ENCODE data around the gene NES. TPM values are rescaled to one million over a fixed set of nuclear protein-coding genes. Genes with fewer than 3 reads are reported as not detected.

NES gene
- total and polyA plus RNA-seq, 2 of the 8 experiments (the other 6 are each of a cell fraction or from before 2014, with no cell fraction given) = 13.3 to 135 TPM

DNA sequence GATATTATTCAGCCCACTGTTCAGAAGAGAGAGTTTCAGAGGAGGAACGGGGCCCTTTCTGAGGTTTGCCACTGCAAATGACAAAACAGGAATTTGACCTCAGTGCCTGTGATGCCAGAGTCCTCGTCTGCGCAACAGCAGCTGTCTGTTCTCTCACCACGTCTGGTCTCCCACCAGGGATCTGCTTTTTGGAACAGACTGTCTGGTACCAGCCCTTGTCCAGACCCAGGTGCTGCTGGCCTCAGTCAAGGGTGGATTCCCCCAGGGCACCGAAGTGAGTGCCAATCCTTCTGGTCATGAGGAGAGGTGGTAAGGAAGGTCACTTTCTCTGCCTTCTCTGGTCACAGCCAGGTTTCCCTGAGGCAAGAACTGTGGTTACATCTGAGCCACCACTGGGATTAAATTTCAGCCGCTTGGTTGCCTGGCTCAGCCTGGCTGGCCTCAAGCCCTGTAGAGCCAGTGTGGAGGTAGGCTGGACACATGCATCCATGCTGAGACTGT lies 37.6 kb downstream of the NES start:
- no peak for FAIRE-seq
- TF ChIP-seq BACH1 (IDR thresholded peaks at IDR 0.05; ENCODE audit: low read length) (no peak), CBX5 (IDR thresholded peaks at IDR 0.05; ENCODE audit: low read depth, low read length) (no peak), CTBP2 (IDR thresholded peaks at IDR 0.05; ENCODE audit: borderline replicate concordance, insufficient read depth, insufficient read length, low read length) (no peak), BRCA1 (IDR thresholded peaks at IDR 0.05; ENCODE audit: low read depth, low read length) (no peak), TAF1 (IDR thresholded peaks at IDR 0.05; ENCODE audit: low read depth, low read length) (no peak), RNF2 (IDR thresholded peaks at IDR 0.05; ENCODE audit: borderline replicate concordance, low read depth, low read length, missing control alignments, poor library complexity, severe bottlenecking) (no peak), SP1 (IDR thresholded peaks at IDR 0.05; ENCODE audit: low read depth, low read length) (no peak), CEBPB (IDR thresholded peaks at IDR 0.05; ENCODE audit: low read depth, low read length) (no peak), FOSL1 (IDR thresholded peaks at IDR 0.05; ENCODE audit: insufficient read depth, low read depth, low read length) (no peak), SIN3A (conservative IDR thresholded peaks at IDR 0.05 in 1 of 2, IDR thresholded peaks at IDR 0.05 in 1 of 2; ENCODE audit: low read depth in 1 of 2, low read length in 2 of 2) (no peak), KDM5A (IDR thresholded peaks at IDR 0.05; ENCODE audit: low read length) (no peak)
- TF ChIP-seq, protein P1, sequence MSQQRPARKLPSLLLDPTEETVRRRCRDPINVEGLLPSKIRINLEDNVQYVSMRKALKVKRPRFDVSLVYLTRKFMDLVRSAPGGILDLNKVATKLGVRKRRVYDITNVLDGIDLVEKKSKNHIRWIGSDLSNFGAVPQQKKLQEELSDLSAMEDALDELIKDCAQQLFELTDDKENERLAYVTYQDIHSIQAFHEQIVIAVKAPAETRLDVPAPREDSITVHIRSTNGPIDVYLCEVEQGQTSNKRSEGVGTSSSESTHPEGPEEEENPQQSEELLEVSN (IDR thresholded peaks at IDR 0.05) = no peak

More for the DNA sequence above, 37.6 kb downstream of the NES start:
- Histone ChIP-seq H2BK12ac (ENCODE audit: low read depth, low read length) (peak overlapping the region; percentile 78; the same call in 1 of the 2 replicates), H3K23ac (ENCODE audit: insufficient read length) (no peak overlapping the region), H3K18ac (ENCODE audit: extremely low read depth, low read length) (no peak overlapping the region), H3K79me2 (ENCODE audit: control insufficient read depth in 1 of 2, insufficient read depth in 2 of 2, low read length in 2 of 2) (no peaks in the 10 kb centered on the region), H4K20me1 (replicated peaks in 1 of 2; ENCODE audit: control insufficient read depth in 1 of 2, insufficient read depth in 2 of 2, low read length in 2 of 2) (peaks cover 0 to 2% of the 10 kb centered on the region in 2 experiments), H2BK5ac (ENCODE audit: low read depth, low read length) (no peak overlapping the region), H4K8ac (ENCODE audit: extremely low read depth, insufficient read depth, low read length) (no peak overlapping the region), H2AFZ (ENCODE audit: low read length) (no peak overlapping the region), H3K4me1 (replicated peaks in 1 of 4; ENCODE audit: control insufficient read depth in 3 of 4, insufficient read depth in 4 of 4, low read length in 3 of 4) (peaks cover 3 to 21% (median 15%) of the 10 kb centered on the region in 4 experiments), H3K79me1 (ENCODE audit: low read depth, low read length) (no peaks in the 10 kb centered on the region; the same call in 1 of the 2 replicates), H3K27ac (ENCODE audit: low read depth, low read length) (no peak overlapping the region), H3K4ac (replicated peaks; ENCODE audit: insufficient read length, low read depth, low read length) (no peak overlapping the region), H3K23me2 (ENCODE audit: low read depth, low read length) (peaks cover 11% of the 10 kb centered on the region; the same call in 1 of the 2 replicates), H2BK15ac (ENCODE audit: low read length) (peak overlapping the region; percentile 85; the same call in 1 of the 2 replicates), H3K14ac (ENCODE audit: insufficient read length) (no peak overlapping the region), H4K91ac (replicated peaks; ENCODE audit: insufficient read length, low read length) (peak overlapping the region; percentile 41), H3K4me2 (ENCODE audit: insufficient read depth in 1 of 2, low read depth in 2 of 2, low read length in 2 of 2) (no peak overlapping the region), H3K9me3 (ENCODE audit: insufficient read depth in 2 of 2, low read depth in 1 of 2, low read length in 1 of 2) (no peaks in the 10 kb centered on the region), H2AK5ac (ENCODE audit: low read depth, low read length) (0 out of 2 replicates have a peak overlapping the region, but pooled peaks have one; percentile 34), H2BK20ac (ENCODE audit: low read length) (0 out of 2 replicates have a peak overlapping the region, but pooled peaks have one; percentile 41), H2BK120ac (replicated peaks; ENCODE audit: low read depth, low read length) (no peak overlapping the region), H3K9ac (replicated peaks in 1 of 4; ENCODE audit: extremely low read depth in 1 of 4, low read depth in 3 of 4, low read length in 3 of 4) (no peak overlapping the region), H3K36me3 (ENCODE audit: control insufficient read depth in 2 of 4, insufficient read depth in 4 of 4, low read length in 3 of 4) (no peaks in the 10 kb centered on the region), H4K5ac (ENCODE audit: insufficient read length, low read depth, low read length) (no peak overlapping the region), H3K4me3 (ENCODE audit: extremely low read depth in 1 of 4, insufficient read depth in 2 of 4, low read depth in 3 of 4, low read length in 4 of 4) (no peak overlapping the region), H3K56ac (replicated peaks; ENCODE audit: insufficient read length, low read depth, low read length) (no peak overlapping the region), H3K27me3 (replicated peaks in 1 of 4; ENCODE audit: control insufficient read depth in 3 of 4, extremely low read depth in 1 of 4, insufficient read depth in 3 of 4, low read length in 3 of 4) (peaks cover 7 to 63% (median 54%) of the 10 kb centered on the region in 4 experiments)
- no peak for DNase-seq (ENCODE audit: low read depth in 1 of 2, low spot score in 2 of 2)
- POLR2A ChIA-PET (ENCODE audit: partially characterized antibody) = interaction anchor here (0.9 to 1.7 kb wide), 3 partner anchors 20 to 38 kb away, joined by 3 to 6 read pairs (median 3); partner anchors contain the start of gene HAPLN2
- CTCF ChIA-PET (ENCODE audit: partially characterized antibody) = interaction anchor here (0.6 to 43.0 kb wide), 6 partner anchors 4 to 195 kb away, joined by 3 to 868 read pairs (median 522); partner anchors contain the start of genes BCAN, HAPLN2, NES and TTC24
- 88% methylated on average over 6 of the region's 6 CpGs; no CpG with 5 or more reads in 1 of the 2 experiments for WGBS, 2 experiments (ENCODE audit: extremely low coverage in 1 of 2, insufficient coverage in 1 of 2, insufficient read length in 1 of 2, insufficient replicate concordance in 2 of 2, low coverage in 1 of 2, low lambda C conversion rate in 2 of 2, missing lambda C conversion rate in 1 of 2)
